H1 (cell line): Measurements from ENCODE around the gene SAXO1. TPM values are rescaled to one million over a fixed set of nuclear protein-coding genes. Genes with fewer than 3 reads are reported as not detected.
A peak's percentile ranks its signal among the peaks of the same experiment; 100 is the strongest.

ENCODE experiments used
- CTCF ChIA-PET: fragments of 300-600 bp; sonication (Branson Sonifier 250); formaldehyde crosslinking; loops from one replicate; lab custom pipeline; 2021; ENCODE audit not compliant: partially characterized antibody; lab: Charles Lee
- POLR2A ChIA-PET: fragments of 300-600 bp; sonication (Branson Sonifier 250); formaldehyde crosslinking; loops from one replicate; lab custom pipeline; 2021; ENCODE audit warnings: inconsistent platforms; ENCODE audit not compliant: partially characterized antibody; lab: Charles Lee
- DNase-seq, 2 experiments: peaks; one replicate each; pipeline versions ENCODE4 v3.0.0 to v3.0.0-alpha.2; 2010 to 2022; ENCODE audit warnings: low spot score in 2 of 2, low read depth in 1 of 2, mixed read lengths in 1 of 2
- FAIRE-seq: peaks from 2 replicates; lab custom pipeline; 2011; peaks lifted over from hg19 to GRCh38; lab: Jason Lieb, UNC
- H2AFZ ChIP-seq: 2 replicates; pipeline ENCODE4 v1.8.1; 2012; ENCODE audit warnings: low read length, inconsistent platforms
- H2AK5ac ChIP-seq: 2 replicates; pipeline ENCODE4 v1.6.1; 2013; ENCODE audit warnings: low read depth, low read length
- H2BK120ac ChIP-seq: replicated peaks from 2 replicates; pipeline ENCODE3; 2013; ENCODE audit warnings: low read depth, low read length, inconsistent platforms
- H2BK12ac ChIP-seq: 2 replicates; pipeline ENCODE4 v1.6.1; 2013; ENCODE audit warnings: low read depth, low read length
- H2BK15ac ChIP-seq: 2 replicates; pipeline ENCODE4 v1.6.1; 2013; ENCODE audit warnings: low read length
- H2BK20ac ChIP-seq: 2 replicates; pipeline ENCODE4 v1.6.1; 2013; ENCODE audit warnings: low read length
- H2BK5ac ChIP-seq: 2 replicates; pipeline ENCODE4 v1.6.1; 2013; ENCODE audit warnings: low read depth, low read length
- H3K14ac ChIP-seq: 2 replicates; pipeline ENCODE4 v1.6.1; 2013; ENCODE audit warnings: inconsistent platforms; ENCODE audit not compliant: insufficient read length
- H3K18ac ChIP-seq: 2 replicates; pipeline ENCODE4 v1.6.1; 2013; ENCODE audit warnings: low read length; ENCODE audit errors: extremely low read depth
- H3K23ac ChIP-seq: 2 replicates; pipeline ENCODE4 v1.6.1; 2013; ENCODE audit warnings: inconsistent platforms; ENCODE audit not compliant: insufficient read length
- H3K23me2 ChIP-seq: 2 replicates; pipeline ENCODE4 v1.6.1; 2013; ENCODE audit warnings: low read depth, low read length
- H3K27ac ChIP-seq: 2 replicates; pipeline ENCODE4 v1.6.1; 2011; ENCODE audit warnings: low read depth, low read length, inconsistent platforms
- H3K27me3 ChIP-seq, 4 experiments: replicated peaks in 1 of 4; 1 replicate in 1 of 4; 2 replicates in 3 of 4; pipeline versions ENCODE4 v1.6.1 to v1.8.1; 2011 to 2013; ENCODE audit warnings: low read length in 3 of 4, mild to moderate bottlenecking in 3 of 4, inconsistent platforms in 2 of 4, mixed read lengths in 2 of 4, moderate library complexity in 1 of 4; ENCODE audit not compliant: control insufficient read depth in 3 of 4, insufficient read depth in 3 of 4; ENCODE audit errors: extremely low read depth in 1 of 4
- H3K36me3 ChIP-seq, 4 experiments: 2 replicates each; pipeline versions ENCODE4 v1.6.1 to v1.8.1; 2011 to 2013; ENCODE audit warnings: mild to moderate bottlenecking in 4 of 4, low read length in 3 of 4, moderate library complexity in 2 of 4, control low read depth in 1 of 4, inconsistent platforms in 1 of 4; ENCODE audit not compliant: insufficient read depth in 4 of 4, control insufficient read depth in 2 of 4
- H3K4ac ChIP-seq: replicated peaks from 2 replicates; pipeline ENCODE3; 2013; ENCODE audit warnings: low read length, low read depth, mixed read lengths, inconsistent platforms; ENCODE audit not compliant: insufficient read length
- H3K4me1 ChIP-seq, 4 experiments: replicated peaks in 1 of 4; 1 replicate in 1 of 4; 2 replicates in 3 of 4; pipeline versions ENCODE4 v1.6.1 to v1.8.1; 2011 to 2013; ENCODE audit warnings: low read length in 3 of 4, inconsistent platforms in 2 of 4, mixed read lengths in 1 of 4; ENCODE audit not compliant: insufficient read depth in 4 of 4, control insufficient read depth in 3 of 4
- H3K4me2 ChIP-seq, 2 experiments: 2 replicates each; pipeline versions ENCODE4 v1.6.1 to v1.8.1; 2011 to 2013; ENCODE audit warnings: low read depth in 2 of 2, low read length in 2 of 2, control low read depth in 1 of 2, inconsistent platforms in 1 of 2, mild to moderate bottlenecking in 1 of 2; ENCODE audit not compliant: insufficient read depth in 1 of 2
- H3K4me3 ChIP-seq, 4 experiments: fragments of 200-600, 300-600 bp in 1 of 4; sonication (generic), shearing (Covaris generic), sonication (Bioruptor Twin) in 1 of 4; 2 replicates each; pipeline versions ENCODE4 v1.5.1 to v1.8.1; 2011 to 2016; ENCODE audit warnings: low read length in 4 of 4, low read depth in 3 of 4, control low read depth in 2 of 4, inconsistent platforms in 2 of 4, mild to moderate bottlenecking in 2 of 4, mixed read lengths in 1 of 4, moderate library complexity in 1 of 4; ENCODE audit not compliant: insufficient read depth in 2 of 4; ENCODE audit errors: extremely low read depth in 1 of 4
- H3K56ac ChIP-seq: replicated peaks from 2 replicates; pipeline ENCODE3; 2013; ENCODE audit warnings: low read depth, mild to moderate bottlenecking, mixed read lengths, low read length, inconsistent platforms; ENCODE audit not compliant: insufficient read length
- H3K79me1 ChIP-seq: 2 replicates; pipeline ENCODE4 v1.6.1; 2013; ENCODE audit warnings: low read depth, low read length, control low read depth
- H3K79me2 ChIP-seq, 2 experiments: 2 replicates each; pipeline versions ENCODE4 v1.6.1 to v1.8.1; 2012 to 2013; ENCODE audit warnings: low read length in 2 of 2, mild to moderate bottlenecking in 2 of 2, inconsistent platforms in 1 of 2; ENCODE audit not compliant: insufficient read depth in 2 of 2, control insufficient read depth in 1 of 2
- H3K9ac ChIP-seq, 4 experiments: replicated peaks in 1 of 4; 1 replicate in 1 of 4; 2 replicates in 3 of 4; pipeline versions ENCODE4 v1.6.1 to v1.8.1; 2011 to 2013; ENCODE audit warnings: low read depth in 3 of 4, low read length in 3 of 4, control low read depth in 2 of 4, mild to moderate bottlenecking in 2 of 4, moderate library complexity in 2 of 4, inconsistent platforms in 1 of 4; ENCODE audit errors: extremely low read depth in 1 of 4
- H3K9me3 ChIP-seq, 2 experiments: 2 replicates each; pipeline versions ENCODE4 v1.6.1 to v1.8.1; 2012 to 2013; ENCODE audit warnings: mild to moderate bottlenecking in 2 of 2, moderate library complexity in 2 of 2, control low read depth in 1 of 2, inconsistent platforms in 1 of 2, low read depth in 1 of 2, low read length in 1 of 2, mixed read lengths in 1 of 2; ENCODE audit not compliant: insufficient read depth in 2 of 2
- H4K20me1 ChIP-seq, 2 experiments: replicated peaks in 1 of 2; 2 replicates each; pipeline versions ENCODE3 to v1.8.1; 2011 to 2013; ENCODE audit warnings: inconsistent platforms in 2 of 2, low read length in 2 of 2, mild to moderate bottlenecking in 1 of 2; ENCODE audit not compliant: insufficient read depth in 2 of 2, control insufficient read depth in 1 of 2
- H4K5ac ChIP-seq: 2 replicates; pipeline ENCODE4 v1.6.1; 2013; ENCODE audit warnings: low read length, low read depth, mixed read lengths, inconsistent platforms; ENCODE audit not compliant: insufficient read length
- H4K8ac ChIP-seq: 2 replicates; pipeline ENCODE4 v1.8.0; 2013; ENCODE audit warnings: mild to moderate bottlenecking, moderate library complexity, low read length, inconsistent platforms; ENCODE audit not compliant: insufficient read depth; ENCODE audit errors: extremely low read depth
- H4K91ac ChIP-seq: replicated peaks from 2 replicates; pipeline ENCODE3; 2013; ENCODE audit warnings: low read length, mixed read lengths, inconsistent platforms; ENCODE audit not compliant: insufficient read length
- CHD2 ChIP-seq: IDR thresholded peaks from 2 replicates; pipeline ENCODE4 v1.6.1; 2012; ENCODE audit warnings: low read length, improper control_type of control experiment
- KDM1A ChIP-seq: fragments of 200-600, 300-600 bp; sonication (generic); IDR thresholded peaks from 2 replicates; pipeline ENCODE4 v1.7.1; 2016; ENCODE audit warnings: mild to moderate bottlenecking, low read length, borderline replicate concordance
- SIRT6 ChIP-seq: IDR thresholded peaks from one replicate; pipeline ENCODE4 v1.7.1; 2012; ENCODE audit warnings: low read length, inconsistent platforms
- SUZ12 ChIP-seq: fragments of 200-600 bp; sonication (generic); IDR thresholded peaks from 2 replicates; pipeline ENCODE4 v1.6.1; 2012; ENCODE audit warnings: mild to moderate bottlenecking, inconsistent platforms, low read length, moderate library complexity, mixed read lengths
- WGBS, 2 experiments: shearing (Covaris generic) in 1 of 2; methylation state at CpG; one replicate each; pipeline versions ENCODE4 v1.1.6 to v1.1.7; 2013 to 2015; ENCODE audit warnings: low lambda C conversion rate in 2 of 2, mixed read lengths in 2 of 2, inconsistent platforms in 1 of 2, low coverage in 1 of 2, missing lambda C conversion rate in 1 of 2; ENCODE audit not compliant: insufficient replicate concordance in 2 of 2, insufficient coverage in 1 of 2, insufficient read length in 1 of 2; ENCODE audit errors: extremely low coverage in 1 of 2, missing lambda C conversion rate in 1 of 2; 5-methylcytosine and 5-hydroxymethylcytosine counted together
- polyA plus RNA-seq, 7 experiments: library from polyadenylated mRNA; depleted of rRNA in 3 of 7; stranded (reverse) in 5 of 7; unstranded in 2 of 7; fragments of >200 nt in 5 of 7; fragments of 200-250 nt in 2 of 7; gene quantifications; 1 replicate in 5 of 7; 2 replicates in 1 of 7; 4 replicates in 1 of 7; pipeline versions ENCODE4 v1.2.1 to v1.2.3, GENCODE V29; 2011 to 2013; ENCODE audit warnings: missing spikeins in 2 of 7, mixed read lengths in 2 of 7
- total RNA-seq: library from RNA; stranded (reverse); fragmentation: NEBNext Ultra II Directional; extraction: Animal tissue kit (Norgen Biotek cat#: 25700); gene quantifications from 2 replicates; pipeline ENCODE4 v1.2.1, GENCODE V29; 2021

The SAXO1 gene
- total and polyA plus RNA-seq, 2 of the 8 experiments (the other 6 are each of a cell fraction or from before 2014, with no cell fraction given): 0.11 to 0.20 TPM

DNA sequence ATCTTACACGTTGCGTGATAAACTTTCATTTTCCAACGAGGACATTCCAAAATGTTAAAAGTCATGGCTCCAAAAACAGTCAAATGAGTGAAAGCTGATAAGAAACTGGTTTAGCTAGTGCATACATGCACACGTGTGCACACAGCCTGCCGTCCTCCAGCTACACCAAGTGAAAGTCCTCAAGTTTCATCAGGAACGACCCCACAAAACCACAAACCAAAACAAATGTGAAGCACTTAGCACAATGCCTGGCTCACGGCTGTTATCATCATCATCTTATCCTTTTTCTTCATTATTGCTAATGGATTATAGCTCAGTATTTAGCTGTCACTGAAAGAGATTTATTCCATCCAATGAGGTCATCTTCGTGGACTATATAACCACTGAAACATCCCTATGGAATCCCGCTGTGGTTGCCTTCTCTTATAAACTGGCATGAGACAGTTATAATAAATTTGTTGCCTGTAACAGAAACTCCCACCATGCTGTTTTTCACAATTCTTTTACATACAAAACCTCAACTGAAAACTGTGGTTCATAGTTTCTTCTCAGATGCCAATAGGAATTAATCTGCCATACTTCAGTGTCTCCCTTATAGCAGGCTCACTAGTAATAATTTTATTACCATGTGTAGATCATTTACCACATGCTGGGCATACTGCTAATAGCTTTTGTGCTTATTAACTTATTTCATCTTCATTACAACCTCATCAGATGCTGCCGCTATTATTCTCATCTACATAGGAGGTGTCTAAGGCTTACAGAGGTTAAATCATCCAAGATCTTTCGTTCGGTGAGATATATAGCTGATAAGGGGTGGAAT, 56.1 kb downstream of the SAXO1 start:
- no peak overlapping the region for H3K14ac ChIP-seq
- no peak overlapping the region for H3K4me3 ChIP-seq
- H2AK5ac ChIP-seq: no peak overlapping the region
- H3K4ac ChIP-seq: no peak overlapping the region
- no peaks in the 10 kb centered on the region for H3K27me3 ChIP-seq
- ChIA-PET POLR2A (no interaction called here), CTCF (interaction anchor here (0.8 to 2.0 kb wide), 2 partner anchors 11 to 58 kb away, joined by 3 to 6 read pairs; no protein-coding TSS in a partner anchor)
- no peaks in the 10 kb centered on the region for H3K23me2 ChIP-seq
- no peak overlapping the region for H2BK120ac ChIP-seq
- H3K9me3 ChIP-seq: no peaks in the 10 kb centered on the region
- 87% methylated on average over 12 of the region's 12 CpGs; no CpG with 5 or more reads in 1 of the 2 experiments for WGBS, 2 experiments
- H4K91ac ChIP-seq: no peak overlapping the region
- H2BK15ac ChIP-seq: no peak overlapping the region
- H3K36me3 ChIP-seq: no peaks in the 10 kb centered on the region
- H4K8ac ChIP-seq: no peak overlapping the region
- no peaks in the 10 kb centered on the region for H3K79me1 ChIP-seq
- H3K79me2 ChIP-seq: no peaks in the 10 kb centered on the region
- H3K18ac ChIP-seq: no peak overlapping the region
- H3K9ac ChIP-seq: no peak overlapping the region
- H3K4me1 ChIP-seq: peaks cover 0 to 4% (median 1%) of the 10 kb centered on the region in 4 experiments; a peak in 1 of 7 replicates
- H4K20me1 ChIP-seq: no peaks in the 10 kb centered on the region
- no peak for DNase-seq
- no peak overlapping the region for H4K5ac ChIP-seq
- no peak overlapping the region for H3K56ac ChIP-seq
- H2BK5ac ChIP-seq: no peak overlapping the region
- H3K27ac ChIP-seq: no peak overlapping the region
- FAIRE-seq: no peak
- TF ChIP-seq KDM1A: no peak
- no peak for TF ChIP-seq CHD2
- no peak for TF ChIP-seq SUZ12
- TF ChIP-seq SIRT6: no peak
- peak overlapping the region; percentile 29; the same call in 1 of the 2 replicates for H2AFZ ChIP-seq
- no peak overlapping the region for H2BK20ac ChIP-seq
- H2BK12ac ChIP-seq: no peak overlapping the region
- no peak overlapping the region for H3K23ac ChIP-seq
- H3K4me2 ChIP-seq: no peak overlapping the region
